ENCODE results near the gene HOXA3. TPM values are rescaled to one million over a fixed set of nuclear protein-coding genes. Genes with fewer than 3 reads are reported as not detected.
A peak's percentile ranks its signal among the peaks of the same experiment; 100 is the strongest.

The HOXA3 gene
- total RNA-seq, 1 experiment from 2014 or later, result 22.6 TPM

GRCh38 chr7:27123007-27123476, 29.3 kb downstream of the HOXA3 start:
- CTCF ChIA-PET, result interaction anchor here (0.8 to 1.6 kb wide), 3 partner anchors 12 to 57 kb away, joined by 3 to 4 read pairs (median 3); no protein-coding TSS in a partner anchor
- Mint-ChIP-seq H3K27me3 (ENCODE audit: insufficient read depth, unreplicated experiment) (no peaks in the 10 kb centered on the region), H3K36me3 (ENCODE audit: insufficient read depth, unreplicated experiment) (peaks cover 43% of the 10 kb centered on the region), H3K4me3 (ENCODE audit: unreplicated experiment) (peak overlapping the region; percentile 92), H3K4me1 (ENCODE audit: low read depth, unreplicated experiment) (peaks cover 38% of the 10 kb centered on the region), H3K27ac (ENCODE audit: unreplicated experiment) (peak overlapping the region; percentile 95), H3K9me3 (ENCODE audit: unreplicated experiment) (no peaks in the 10 kb centered on the region)
- DNase-seq, result peak in 1 of 2 experiments; percentile 63
- no TSS peak for BruUV-seq (replicated peaks)
- Histone ChIP-seq H3K9me3 (no peaks in the 10 kb centered on the region), H3K36me3 (ENCODE audit: control insufficient read depth, insufficient read depth, low read length) (no peaks in the 10 kb centered on the region), H3K4me3 (ENCODE audit: low read depth, low read length) (peak overlapping the region; percentile 60), H3K4me1 (peaks cover 56% of the 10 kb centered on the region), H3K27me3 (replicated peaks; ENCODE audit: control insufficient read depth, insufficient read depth, low read length) (no peaks in the 10 kb centered on the region)
- intact Hi-C loops (cut with micrococcal nuclease; ENCODE audit: unreplicated experiment), result loop anchor here (1.0 to 5.0 kb wide), 2 partner anchors 8 to 176 kb away; no protein-coding TSS in a partner anchor
- POLR2A ChIA-PET, result interaction anchor here (1.8 kb wide), 1 partner anchor 8 kb away, joined by 9 read pairs; the partner anchor contains the start of gene HOXA4
- no peak for TF ChIP-seq CTCF (IDR thresholded peaks at IDR 0.05; ENCODE audit: insufficient read depth in 1 of 2, low read depth in 1 of 2, low read length in 1 of 2, severe bottlenecking in 1 of 2, unreplicated experiment in 1 of 2)

DNA sequence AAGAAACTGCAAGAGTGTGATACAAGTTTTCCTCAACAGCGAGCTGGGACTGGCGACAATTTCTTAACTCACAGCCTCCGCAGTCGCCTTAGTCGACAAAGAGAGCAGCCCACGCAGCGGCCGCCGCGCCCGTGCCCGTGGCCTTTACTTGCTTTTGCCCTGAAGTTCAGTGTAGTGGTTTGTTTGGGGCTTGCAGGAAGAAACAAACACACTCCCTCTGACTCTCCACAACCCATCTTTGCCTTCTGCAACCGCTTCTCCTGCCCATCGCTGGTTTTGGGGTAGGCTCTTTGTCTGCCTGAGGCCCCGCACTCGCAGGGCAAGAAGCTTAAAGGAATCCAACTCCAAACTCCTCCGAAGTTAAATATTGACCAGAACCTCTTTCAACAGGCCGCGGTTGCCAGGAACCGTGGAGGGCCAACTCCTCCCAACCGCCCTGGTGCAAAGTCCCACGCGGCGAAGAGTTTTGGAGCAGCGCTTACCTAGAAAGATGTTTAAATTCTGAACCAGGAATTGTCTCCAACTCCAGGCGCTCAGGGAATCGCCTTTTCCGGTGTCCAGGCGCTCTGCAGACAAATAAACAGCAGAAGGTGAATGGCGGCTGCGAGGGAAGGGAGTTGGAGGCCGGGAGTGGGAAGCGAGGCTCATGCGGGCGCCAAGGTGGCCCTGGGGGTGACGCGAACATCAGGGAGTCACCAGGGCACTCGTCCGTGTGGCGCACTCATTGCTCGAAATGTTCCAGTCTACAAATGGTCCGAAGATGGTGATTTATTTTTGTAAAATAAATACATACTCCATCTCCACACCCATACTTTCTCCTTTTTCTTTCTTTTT, 30.1 kb downstream of the HOXA3 start:
- H3K27me3 Mint-ChIP-seq (ENCODE audit: insufficient read depth, unreplicated experiment), result no peaks in the 10 kb centered on the region
- POLR2A ChIA-PET, result interaction anchor here (0.5 to 1.8 kb wide), 8 partner anchors 9 to 71 kb away, joined by 3 to 9 read pairs (median 3); partner anchors contain the start of genes HOXA4 and HOXA5
- intact Hi-C loops (cut with micrococcal nuclease; ENCODE audit: unreplicated experiment), result loop anchor here (1.0 to 5.0 kb wide), 3 partner anchors 8 to 175 kb away; partner anchors contain the start of gene HOXA4

More for the DNA sequence above, 30.1 kb downstream of the HOXA3 start:
- Mint-ChIP-seq H3K4me3 (ENCODE audit: unreplicated experiment) (peak overlapping the region; percentile 92), H3K36me3 (ENCODE audit: insufficient read depth, unreplicated experiment) (peaks cover 46% of the 10 kb centered on the region), H3K9me3 (ENCODE audit: unreplicated experiment) (no peaks in the 10 kb centered on the region), H3K4me1 (ENCODE audit: low read depth, unreplicated experiment) (peaks cover 38% of the 10 kb centered on the region), H3K27ac (ENCODE audit: unreplicated experiment) (peak overlapping the region; percentile 95)
- Histone ChIP-seq H3K4me1 (peaks cover 64% of the 10 kb centered on the region), H3K36me3 (ENCODE audit: control insufficient read depth, insufficient read depth, low read length) (no peaks in the 10 kb centered on the region), H3K9me3 (no peaks in the 10 kb centered on the region), H3K27me3 (replicated peaks; ENCODE audit: control insufficient read depth, insufficient read depth, low read length) (no peaks in the 10 kb centered on the region), H3K4me3 (ENCODE audit: low read depth, low read length) (peak overlapping the region; percentile 60)
- CTCF ChIA-PET, result interaction anchor here (0.8 to 1.6 kb wide), 3 partner anchors 11 to 58 kb away, joined by 3 to 4 read pairs (median 3); no protein-coding TSS in a partner anchor
- DNase-seq, result peak; percentile 87
- no peak for TF ChIP-seq CTCF (IDR thresholded peaks at IDR 0.05; ENCODE audit: insufficient read depth in 1 of 2, low read depth in 1 of 2, low read length in 1 of 2, severe bottlenecking in 1 of 2, unreplicated experiment in 1 of 2)
- no TSS peak for BruUV-seq (replicated peaks)
